NAMALWA (cell line): ENCODE data around the gene ST6GALNAC1.

Experiments
- DNase-seq: peaks from one replicate; pipeline ENCODE4 v3.0.0-alpha.2; 2015; ENCODE audit warnings: low spot score

The ST6GALNAC1 gene

GRCh38 chr17:76643553-76644148, at the start of gene ST6GALNAC1:
TSS of gene ST6GALNAC1 (minus strand) at chr17:76643757. CDS start at chr17:76643638, 119 bp downstream.
- no peak for DNase-seq

GRCh38 chr17:76691379-76692191, 48.0 kb upstream of the ST6GALNAC1 start:
- DNase-seq, result no peak

GRCh38 chr17:76690596-76691280, 47.2 kb upstream of the ST6GALNAC1 start:
- DNase-seq, result no peak

- no peak for DNase-seq
Observed at GRCh38 chr17:76689859-76690258, 46.3 kb upstream of the ST6GALNAC1 start.

GRCh38 chr17:76688165-76688622, 44.6 kb upstream of the ST6GALNAC1 start:
- no peak for DNase-seq

- DNase-seq, result no peak
Observed at GRCh38 chr17:76687298-76688164, 44.0 kb upstream of the ST6GALNAC1 start.

GRCh38 chr17:76686538-76687297, 43.2 kb upstream of the ST6GALNAC1 start:
- DNase-seq, result no peak

- DNase-seq, result no peak
Observed at GRCh38 chr17:76685846-76686245, 42.3 kb upstream of the ST6GALNAC1 start.

GRCh38 chr17:76685366-76685765, 41.8 kb upstream of the ST6GALNAC1 start:
- DNase-seq, result no peak

GRCh38 chr17:76684756-76685155, 41.2 kb upstream of the ST6GALNAC1 start:
- no peak for DNase-seq

- no peak for DNase-seq
Observed at GRCh38 chr17:76683921-76684745, 40.6 kb upstream of the ST6GALNAC1 start.

GRCh38 chr17:76683011-76683755, 39.6 kb upstream of the ST6GALNAC1 start:
- peak; percentile 30 for DNase-seq

GRCh38 chr17:76682296-76682695, 38.7 kb upstream of the ST6GALNAC1 start:
- DNase-seq, result no peak

- peak; percentile 85 for DNase-seq
Observed at GRCh38 chr17:76681222-76682137, 37.9 kb upstream of the ST6GALNAC1 start.

- no peak for DNase-seq
Observed at GRCh38 chr17:76679239-76679638, 35.7 kb upstream of the ST6GALNAC1 start.

GRCh38 chr17:76678330-76678729, 34.8 kb upstream of the ST6GALNAC1 start:
- DNase-seq, result no peak

- DNase-seq, result no peak
Observed at GRCh38 chr17:76677406-76677805, 33.8 kb upstream of the ST6GALNAC1 start.

- no peak for DNase-seq
Observed at GRCh38 chr17:76676629-76677028, 33.1 kb upstream of the ST6GALNAC1 start.
